ENCODE results near the gene PMM2. TPM values are rescaled to one million over a fixed set of nuclear protein-coding genes. Genes with fewer than 3 reads are reported as not detected.

The PMM2 gene
- polyA plus RNA-seq, 3 donors = 19.8 to 24.5 (median 24.3) TPM

DNA sequence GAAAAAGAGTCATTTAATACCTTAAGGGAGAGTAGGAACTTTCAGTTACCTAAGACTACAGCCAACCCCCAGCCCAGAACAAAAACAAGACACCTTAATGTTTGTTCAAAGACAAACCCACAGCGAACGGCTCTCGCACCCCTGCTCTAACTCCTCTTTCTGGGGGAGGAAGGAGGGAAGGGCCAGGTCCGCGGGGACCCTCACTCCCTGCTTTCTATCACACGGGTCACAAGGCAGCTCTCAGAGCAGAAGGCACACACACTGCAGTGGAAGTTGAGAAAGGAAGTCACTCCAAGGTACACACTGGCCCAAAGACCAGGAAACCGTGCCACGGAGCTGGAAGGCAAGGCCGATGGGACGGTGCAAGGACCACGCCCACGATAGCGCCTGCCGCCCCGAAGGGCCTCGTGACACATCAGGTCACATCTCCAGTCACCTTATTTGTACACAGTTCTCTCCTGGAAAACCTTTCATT lies 94.5 kb downstream of the PMM2 start:
- no peak for DNase-seq (ENCODE audit: extremely low read depth in 1 of 11, low read depth in 9 of 11, low spot score in 4 of 11)

DNA sequence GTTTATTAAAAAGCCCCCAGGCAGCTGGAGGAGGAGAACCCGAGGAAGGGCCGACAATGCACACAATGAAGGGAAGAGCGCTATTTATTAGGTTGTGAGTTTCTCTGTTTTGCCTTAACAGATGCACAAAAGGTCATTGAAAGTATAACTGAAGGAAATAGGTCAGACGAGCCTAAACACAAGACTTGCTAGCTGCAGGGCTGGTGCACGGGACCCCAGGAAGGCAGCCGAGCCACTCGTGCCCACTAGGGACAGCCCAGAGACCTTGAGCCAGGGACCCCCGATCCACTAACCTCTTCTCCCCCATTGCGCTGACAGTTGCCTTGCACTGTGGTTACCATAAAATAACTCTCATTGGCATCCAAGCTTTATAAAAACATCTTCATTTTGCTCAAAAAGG lies 95.8 kb downstream of the PMM2 start:
- DNase-seq (ENCODE audit: extremely low read depth in 1 of 11, low read depth in 9 of 11, low spot score in 4 of 11) = no peak

DNA sequence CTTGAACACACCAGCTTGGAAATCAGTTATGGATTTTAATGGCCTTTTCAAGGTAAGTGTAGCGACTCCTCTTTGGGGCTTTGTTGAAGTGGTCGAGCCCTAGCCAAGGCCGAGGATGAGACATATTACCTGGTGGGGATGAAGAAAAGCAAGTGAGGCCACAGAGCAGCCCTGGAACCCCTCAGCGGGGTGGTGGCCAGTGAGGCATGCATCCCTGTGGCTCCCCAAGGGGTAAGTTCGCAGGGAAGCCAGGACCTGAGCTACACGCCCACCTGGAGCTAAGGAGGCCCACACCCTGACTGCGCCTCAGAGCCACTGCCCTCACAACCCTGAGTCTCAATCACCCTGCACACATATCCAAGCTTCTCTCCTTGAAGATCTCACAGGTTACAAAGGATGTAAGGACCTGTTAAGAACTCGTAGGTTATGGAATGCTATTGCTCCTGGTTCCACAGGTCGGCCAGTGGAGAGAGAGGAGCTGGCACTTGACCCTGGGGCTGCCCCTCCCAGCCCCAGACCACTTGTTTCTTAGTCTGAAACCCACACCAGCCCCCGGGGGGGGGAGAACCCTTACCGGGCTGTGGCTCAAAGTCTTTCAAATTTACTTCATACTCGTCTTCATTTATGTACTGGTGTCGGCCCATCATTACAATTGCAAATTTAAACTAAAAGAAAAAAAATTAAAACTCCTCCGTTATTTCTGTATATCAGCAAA lies 96.5 kb downstream of the PMM2 start:
- no peak for DNase-seq (ENCODE audit: extremely low read depth in 1 of 11, low read depth in 9 of 11, low spot score in 4 of 11)

- DNase-seq (ENCODE audit: extremely low read depth in 1 of 11, low read depth in 9 of 11, low spot score in 4 of 11) = no peak
Observed at GRCh38 chr16:8894736-8895334, 97.2 kb downstream of the PMM2 start.

GRCh38 chr16:8898660-8899318 lies 101.2 kb downstream of the PMM2 start:
- DNase-seq (ENCODE audit: extremely low read depth in 1 of 11, low read depth in 9 of 11, low spot score in 4 of 11) = no peak

Other genes starting within 250 kb of the PMM2 start
- under 1 TPM in 2 of 3 donors, not detected in 1; 0.11 to 0.18 TPM for gene TMEM114, start 207.3 kb upstream of the PMM2 start, polyA plus RNA-seq (ENCODE audit: insufficient read length in 3 of 3)
- 10 to 100 TPM; 19.5 to 30.9 (median 22.0) TPM for gene METTL22, start 176.1 kb upstream of the PMM2 start, polyA plus RNA-seq (ENCODE audit: insufficient read length in 3 of 3)
- 10 to 100 TPM; 57.0 to 68.6 (median 65.7) TPM for gene ABAT, start 123.2 kb upstream of the PMM2 start, polyA plus RNA-seq (ENCODE audit: insufficient read length in 3 of 3)
- gene TMEM186, start 200 bp upstream of the PMM2 start, polyA plus RNA-seq (ENCODE audit: insufficient read length in 3 of 3) = 10 to 100 TPM; 16.2 to 16.9 (median 16.9) TPM
- 10 to 100 TPM; 64.2 to 90.1 (median 77.0) TPM for gene CARHSP1, start 71.2 kb downstream of the PMM2 start, polyA plus RNA-seq (ENCODE audit: insufficient read length in 3 of 3)
- gene LITAFD, start 84.5 kb downstream of the PMM2 start, polyA plus RNA-seq (ENCODE audit: insufficient read length in 3 of 3) = under 1 TPM in 1 of 3 donors, not detected in 2; 0.20 TPM
- 100 to 1,000 TPM; 116 to 129 (median 124) TPM for gene USP7, start 166.1 kb downstream of the PMM2 start, polyA plus RNA-seq (ENCODE audit: insufficient read length in 3 of 3)

All from renal cortex interstitium (tissue), 11 donors.